ENCODE results near the gene KAZN. TPM values are rescaled to one million over a fixed set of nuclear protein-coding genes. Genes with fewer than 3 reads are reported as not detected.

Gene KAZN
- total and polyA plus RNA-seq, 2 of the 8 experiments (the other 6 are each of a cell fraction or from before 2014, with no cell fraction given) = 3.7 to 11.8 TPM

GRCh38 chr1:15068152-15068551, 469.7 kb downstream of the KAZN start:
- H3K4ac ChIP-seq (replicated peaks; ENCODE audit: insufficient read length, low read depth, low read length) = no peak overlapping the region
- no peak overlapping the region for H3K9ac ChIP-seq (replicated peaks in 1 of 4; ENCODE audit: extremely low read depth in 1 of 4, low read depth in 3 of 4, low read length in 3 of 4)
- no peaks in the 10 kb centered on the region for H3K23me2 ChIP-seq (ENCODE audit: low read depth, low read length)
- no peaks in the 10 kb centered on the region for H3K4me1 ChIP-seq (replicated peaks in 1 of 4; ENCODE audit: control insufficient read depth in 3 of 4, insufficient read depth in 4 of 4, low read length in 3 of 4)
- H4K20me1 ChIP-seq (replicated peaks in 1 of 2; ENCODE audit: control insufficient read depth in 1 of 2, insufficient read depth in 2 of 2, low read length in 2 of 2) = peaks cover 0 to 1% of the 10 kb centered on the region in 2 experiments
- H3K9me3 ChIP-seq (ENCODE audit: insufficient read depth in 2 of 2, low read depth in 1 of 2, low read length in 1 of 2) = no peaks in the 10 kb centered on the region
- no peak overlapping the region for H3K18ac ChIP-seq (ENCODE audit: extremely low read depth, low read length)
- CTCF ChIA-PET (ENCODE audit: partially characterized antibody) = interaction anchor here (1.0 to 2.3 kb wide), 4 partner anchors 9 to 204 kb away, joined by 3 to 12 read pairs (median 6); no protein-coding TSS in a partner anchor
- no peak overlapping the region for H3K4me3 ChIP-seq (ENCODE audit: extremely low read depth in 1 of 4, insufficient read depth in 2 of 4, low read depth in 3 of 4, low read length in 4 of 4)
- TF ChIP-seq NRF1 (IDR thresholded peaks at IDR 0.05; ENCODE audit: low read depth, low read length) = no peak
- TF ChIP-seq CHD1 (IDR thresholded peaks at IDR 0.05; ENCODE audit: low read depth, low read length) = no peak
- H2BK20ac ChIP-seq (ENCODE audit: low read length) = no peak overlapping the region
- H2BK15ac ChIP-seq (ENCODE audit: low read length) = no peak overlapping the region
- no peak overlapping the region for H2BK12ac ChIP-seq (ENCODE audit: low read depth, low read length)
- POLR2A ChIA-PET (ENCODE audit: partially characterized antibody) = no interaction called here
- no peak overlapping the region for H4K91ac ChIP-seq (replicated peaks; ENCODE audit: insufficient read length, low read length)
- FAIRE-seq = no peak
- H3K27me3 ChIP-seq (replicated peaks in 1 of 4; ENCODE audit: control insufficient read depth in 3 of 4, extremely low read depth in 1 of 4, insufficient read depth in 3 of 4, low read length in 3 of 4) = no peaks in the 10 kb centered on the region
- H3K79me1 ChIP-seq (ENCODE audit: low read depth, low read length) = no peaks in the 10 kb centered on the region
- DNase-seq (ENCODE audit: low read depth in 1 of 2, low spot score in 2 of 2) = no peak
- H2AFZ ChIP-seq (ENCODE audit: low read length) = no peak overlapping the region
- no peak overlapping the region for H4K8ac ChIP-seq (ENCODE audit: extremely low read depth, insufficient read depth, low read length)
- H2BK5ac ChIP-seq (ENCODE audit: low read depth, low read length) = no peak overlapping the region
- no peak overlapping the region for H3K23ac ChIP-seq (ENCODE audit: insufficient read length)
- H2BK120ac ChIP-seq (replicated peaks; ENCODE audit: low read depth, low read length) = no peak overlapping the region
- H3K79me2 ChIP-seq (ENCODE audit: control insufficient read depth in 1 of 2, insufficient read depth in 2 of 2, low read length in 2 of 2) = no peaks in the 10 kb centered on the region
- H3K36me3 ChIP-seq (ENCODE audit: control insufficient read depth in 2 of 4, insufficient read depth in 4 of 4, low read length in 3 of 4) = no peaks in the 10 kb centered on the region
- no peak overlapping the region for H3K56ac ChIP-seq (replicated peaks; ENCODE audit: insufficient read length, low read depth, low read length)
- no peak overlapping the region for H3K27ac ChIP-seq (ENCODE audit: low read depth, low read length)
- H3K4me2 ChIP-seq (ENCODE audit: insufficient read depth in 1 of 2, low read depth in 2 of 2, low read length in 2 of 2) = no peak overlapping the region
- H2AK5ac ChIP-seq (ENCODE audit: low read depth, low read length) = no peak overlapping the region
- 92% methylated on average over 12 of the region's 14 CpGs; no CpG with 5 or more reads in 1 of the 2 experiments for WGBS, 2 experiments (ENCODE audit: extremely low coverage in 1 of 2, insufficient coverage in 1 of 2, insufficient read length in 1 of 2, insufficient replicate concordance in 2 of 2, low coverage in 1 of 2, low lambda C conversion rate in 2 of 2, missing lambda C conversion rate in 1 of 2)
- no peak overlapping the region for H4K5ac ChIP-seq (ENCODE audit: insufficient read length, low read depth, low read length)
- no peak overlapping the region for H3K14ac ChIP-seq (ENCODE audit: insufficient read length)
